Measurements from ENCODE around the gene PDPN.

Gene PDPN

DNA sequence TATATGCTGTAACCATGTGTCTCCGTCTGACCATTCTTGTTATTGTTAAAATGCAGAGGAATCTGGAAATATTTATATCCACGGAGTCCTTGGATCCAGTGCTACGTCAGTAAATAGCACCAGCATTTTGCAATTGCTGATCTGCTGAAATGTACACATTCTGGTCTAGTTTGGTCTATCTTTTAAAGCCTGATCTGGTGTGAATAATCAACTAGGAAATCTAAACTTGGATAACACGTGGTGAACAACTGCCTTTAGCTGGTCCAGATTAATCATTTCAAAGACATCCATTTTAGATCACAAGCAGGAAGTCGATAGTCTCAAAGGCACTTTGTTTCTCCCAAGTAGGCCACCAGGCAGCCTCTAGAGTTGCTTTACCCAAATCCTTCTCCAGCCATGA, 32.6 kb downstream of the PDPN start:
- H3K9me3 ChIP-seq (ENCODE audit: control insufficient read depth in 2 of 2, low read length in 2 of 2), result no peaks in the 10 kb centered on the region
- no peak overlapping the region for H3K4me3 ChIP-seq (ENCODE audit: low read length in 2 of 2)
- peaks cover 3 to 6% of the 10 kb centered on the region in 2 donors for H3K36me3 ChIP-seq (ENCODE audit: control insufficient read depth in 2 of 2, insufficient read depth in 2 of 2, low read length in 2 of 2)
- peaks cover 21% of the 10 kb centered on the region for H3K4me1 ChIP-seq (ENCODE audit: control insufficient read depth, insufficient read depth, low read length)
- no peaks in the 10 kb centered on the region for H3K27me3 ChIP-seq (ENCODE audit: control insufficient read depth in 1 of 2, insufficient read depth in 2 of 2, low read length in 2 of 2)
- H3K27ac ChIP-seq (ENCODE audit: low read length), result peak overlapping the region; percentile 37
- no peak overlapping the region for H3K9ac ChIP-seq (ENCODE audit: low read length in 2 of 2)

DNA sequence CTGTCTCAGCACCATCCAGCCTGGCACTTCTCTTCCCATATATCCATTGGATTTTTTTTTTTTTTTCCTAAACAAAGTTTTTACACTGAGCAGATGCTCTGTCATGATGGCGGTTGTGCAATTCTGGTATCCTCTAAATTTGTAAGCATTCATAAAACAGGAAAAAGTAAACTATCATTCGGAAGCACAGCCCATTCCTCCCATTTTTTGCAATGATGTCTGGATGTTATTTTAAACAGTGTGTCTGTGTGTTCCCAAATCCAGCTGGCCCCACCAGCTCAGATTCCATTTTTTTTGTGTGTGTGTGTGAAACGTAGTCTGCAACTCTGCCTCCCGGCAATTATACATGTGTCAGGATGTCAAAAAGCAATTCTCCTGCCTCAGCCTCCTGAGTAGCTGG, 33.5 kb downstream of the PDPN start:
- Histone ChIP-seq H3K9me3 (ENCODE audit: control insufficient read depth in 2 of 2, low read length in 2 of 2) (no peaks in the 10 kb centered on the region), H3K4me1 (ENCODE audit: control insufficient read depth, insufficient read depth, low read length) (peaks cover 21% of the 10 kb centered on the region), H3K4me3 (ENCODE audit: low read length in 2 of 2) (no peak overlapping the region), H3K36me3 (ENCODE audit: control insufficient read depth in 2 of 2, insufficient read depth in 2 of 2, low read length in 2 of 2) (peaks cover 3 to 6% of the 10 kb centered on the region in 2 donors), H3K9ac (ENCODE audit: low read length in 2 of 2) (no peak overlapping the region), H3K27ac (ENCODE audit: low read length) (peak overlapping the region; percentile 41), H3K27me3 (ENCODE audit: control insufficient read depth in 1 of 2, insufficient read depth in 2 of 2, low read length in 2 of 2) (no peaks in the 10 kb centered on the region)

DNA sequence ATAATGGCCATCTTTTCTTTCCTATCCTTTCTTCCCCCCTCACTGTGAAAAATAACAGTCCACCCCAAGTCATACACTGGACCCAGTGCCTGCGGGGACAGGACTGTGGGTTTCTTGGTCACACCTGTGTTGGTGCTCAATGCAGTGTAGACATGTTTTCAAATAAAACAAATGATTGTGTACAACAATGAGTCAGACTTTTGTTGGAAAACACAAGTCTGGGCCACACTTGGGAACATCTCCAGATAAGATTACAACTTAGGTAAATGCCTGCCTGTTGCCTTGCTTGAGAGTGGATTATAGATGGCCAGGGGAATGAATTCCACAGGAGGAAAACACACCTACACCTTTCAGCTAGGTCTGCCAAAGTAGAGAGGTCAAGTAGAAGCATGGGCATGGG, 34.1 kb downstream of the PDPN start:
- H3K27me3 ChIP-seq (ENCODE audit: control insufficient read depth in 1 of 2, insufficient read depth in 2 of 2, low read length in 2 of 2), result no peaks in the 10 kb centered on the region
- H3K4me3 ChIP-seq (ENCODE audit: low read length in 2 of 2), result no peak overlapping the region
- H3K4me1 ChIP-seq (ENCODE audit: control insufficient read depth, insufficient read depth, low read length), result peaks cover 21% of the 10 kb centered on the region
- H3K27ac ChIP-seq (ENCODE audit: low read length), result peak overlapping the region; percentile 41
- H3K9ac ChIP-seq (ENCODE audit: low read length in 2 of 2), result no peak overlapping the region
- H3K36me3 ChIP-seq (ENCODE audit: control insufficient read depth in 2 of 2, insufficient read depth in 2 of 2, low read length in 2 of 2), result peaks cover 3 to 6% of the 10 kb centered on the region in 2 donors
- H3K9me3 ChIP-seq (ENCODE audit: control insufficient read depth in 2 of 2, low read length in 2 of 2), result no peaks in the 10 kb centered on the region

DNA sequence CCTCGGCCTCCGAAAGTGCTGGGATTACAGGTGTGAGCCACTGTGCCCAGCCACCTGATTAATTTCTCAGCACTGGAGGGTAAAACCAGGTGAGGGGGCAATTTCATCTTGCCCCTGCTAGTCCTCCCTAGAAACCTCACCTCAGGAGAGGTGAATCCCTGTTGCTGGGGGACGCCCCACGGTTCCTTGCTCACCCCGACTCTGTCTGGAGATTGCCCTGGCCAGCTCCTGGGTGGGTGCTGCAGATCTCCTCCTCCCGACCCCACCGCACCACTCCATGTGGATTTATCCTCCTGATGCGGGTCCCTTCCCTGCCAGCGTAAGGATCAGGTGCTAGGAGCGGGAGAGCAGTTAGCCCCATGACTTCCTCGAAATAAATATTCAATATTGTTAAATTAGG, 34.9 kb downstream of the PDPN start:
- Histone ChIP-seq H3K9me3 (ENCODE audit: control insufficient read depth in 2 of 2, low read length in 2 of 2) (no peaks in the 10 kb centered on the region), H3K9ac (ENCODE audit: low read length in 2 of 2) (no peak overlapping the region), H3K36me3 (ENCODE audit: control insufficient read depth in 2 of 2, insufficient read depth in 2 of 2, low read length in 2 of 2) (peaks cover 3 to 6% of the 10 kb centered on the region in 2 donors), H3K4me1 (ENCODE audit: control insufficient read depth, insufficient read depth, low read length) (peaks cover 21% of the 10 kb centered on the region), H3K27ac (ENCODE audit: low read length) (no peak overlapping the region), H3K4me3 (ENCODE audit: low read length in 2 of 2) (no peak overlapping the region), H3K27me3 (ENCODE audit: control insufficient read depth in 1 of 2, insufficient read depth in 2 of 2, low read length in 2 of 2) (no peaks in the 10 kb centered on the region)

DNA sequence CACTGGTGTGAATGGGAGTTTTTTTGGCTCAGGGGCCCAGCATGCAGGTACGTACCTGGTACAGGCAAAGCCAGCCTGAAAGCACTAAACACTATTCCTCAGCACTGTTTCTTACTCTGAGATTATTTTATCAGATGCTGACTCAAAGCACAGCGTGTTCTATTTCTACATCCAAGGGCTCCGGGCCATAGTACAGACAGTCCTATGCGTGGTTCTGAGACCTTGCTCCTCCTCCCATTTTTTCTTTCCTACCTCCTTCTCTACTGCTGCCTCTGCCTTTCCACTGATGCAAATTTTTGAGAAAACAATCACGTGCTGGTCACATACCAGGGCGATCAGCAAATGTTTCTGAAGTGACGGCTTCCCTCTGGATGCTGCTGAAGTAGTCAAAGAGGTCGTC, 36.3 kb downstream of the PDPN start:
- Histone ChIP-seq H3K27ac (ENCODE audit: low read length) (no peak overlapping the region), H3K4me3 (ENCODE audit: low read length in 2 of 2) (no peak overlapping the region), H3K4me1 (ENCODE audit: control insufficient read depth, insufficient read depth, low read length) (peaks cover 21% of the 10 kb centered on the region), H3K9ac (ENCODE audit: low read length in 2 of 2) (no peak overlapping the region), H3K9me3 (ENCODE audit: control insufficient read depth in 2 of 2, low read length in 2 of 2) (no peaks in the 10 kb centered on the region), H3K27me3 (ENCODE audit: control insufficient read depth in 1 of 2, insufficient read depth in 2 of 2, low read length in 2 of 2) (no peaks in the 10 kb centered on the region), H3K36me3 (ENCODE audit: control insufficient read depth in 2 of 2, insufficient read depth in 2 of 2, low read length in 2 of 2) (peaks cover under 1 to 3% of the 10 kb centered on the region in 2 donors)

DNA sequence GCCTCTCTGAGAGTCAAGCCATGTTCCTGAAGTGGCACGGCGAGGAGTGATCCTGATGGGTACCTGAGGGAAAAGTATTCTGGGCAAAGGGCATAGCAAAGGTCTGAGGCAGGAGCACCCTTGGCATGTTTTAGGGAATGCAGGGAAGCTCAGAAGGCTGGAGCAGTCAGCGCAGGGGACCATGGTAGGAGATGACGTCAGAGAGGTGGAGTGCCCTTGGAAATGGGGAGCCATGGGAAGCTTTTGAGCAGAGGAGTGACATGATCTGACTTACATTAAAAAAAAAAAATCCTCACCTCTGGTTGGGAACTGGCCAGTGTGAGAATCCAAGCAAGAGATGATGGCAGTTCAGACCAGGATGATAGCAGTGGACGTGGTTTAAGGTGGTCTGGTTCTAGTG, 37.2 kb downstream of the PDPN start:
- Histone ChIP-seq H3K36me3 (ENCODE audit: control insufficient read depth in 2 of 2, insufficient read depth in 2 of 2, low read length in 2 of 2) (no peaks in the 10 kb centered on the region), H3K9ac (ENCODE audit: low read length in 2 of 2) (no peak overlapping the region), H3K4me1 (ENCODE audit: control insufficient read depth, insufficient read depth, low read length) (peaks cover 21% of the 10 kb centered on the region), H3K27ac (ENCODE audit: low read length) (no peak overlapping the region), H3K9me3 (ENCODE audit: control insufficient read depth in 2 of 2, low read length in 2 of 2) (no peaks in the 10 kb centered on the region), H3K27me3 (ENCODE audit: control insufficient read depth in 1 of 2, insufficient read depth in 2 of 2, low read length in 2 of 2) (no peaks in the 10 kb centered on the region), H3K4me3 (ENCODE audit: low read length in 2 of 2) (no peak overlapping the region)

DNA sequence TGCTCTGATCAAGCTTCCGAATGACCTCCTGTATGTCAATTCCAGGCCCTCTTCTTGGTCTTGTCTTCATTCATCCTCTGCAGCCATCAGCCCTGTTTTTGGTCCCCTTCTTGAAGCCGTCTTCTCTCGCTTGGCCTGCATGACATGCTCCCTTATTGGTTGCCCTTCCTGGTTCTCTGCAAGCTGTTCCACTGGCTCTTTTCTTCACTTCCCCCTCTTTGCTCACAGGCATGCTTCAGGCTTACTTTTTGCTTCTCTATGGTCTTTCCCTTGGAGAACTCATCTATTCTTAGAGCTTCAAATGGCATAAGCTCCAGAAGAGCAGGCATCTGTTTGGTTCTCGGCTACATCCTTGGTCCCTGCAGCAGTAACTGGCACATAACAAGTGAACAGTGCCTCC, 38.8 kb downstream of the PDPN start:
- H3K4me1 ChIP-seq (ENCODE audit: control insufficient read depth, insufficient read depth, low read length), result peaks cover 9% of the 10 kb centered on the region
- H3K9me3 ChIP-seq (ENCODE audit: control insufficient read depth in 2 of 2, low read length in 2 of 2), result no peaks in the 10 kb centered on the region
- no peaks in the 10 kb centered on the region for H3K27me3 ChIP-seq (ENCODE audit: control insufficient read depth in 1 of 2, insufficient read depth in 2 of 2, low read length in 2 of 2)
- H3K9ac ChIP-seq (ENCODE audit: low read length in 2 of 2), result no peak overlapping the region
- H3K4me3 ChIP-seq (ENCODE audit: low read length in 2 of 2), result no peak overlapping the region
- H3K27ac ChIP-seq (ENCODE audit: low read length), result no peak overlapping the region
- H3K36me3 ChIP-seq (ENCODE audit: control insufficient read depth in 2 of 2, insufficient read depth in 2 of 2, low read length in 2 of 2), result no peaks in the 10 kb centered on the region

DNA sequence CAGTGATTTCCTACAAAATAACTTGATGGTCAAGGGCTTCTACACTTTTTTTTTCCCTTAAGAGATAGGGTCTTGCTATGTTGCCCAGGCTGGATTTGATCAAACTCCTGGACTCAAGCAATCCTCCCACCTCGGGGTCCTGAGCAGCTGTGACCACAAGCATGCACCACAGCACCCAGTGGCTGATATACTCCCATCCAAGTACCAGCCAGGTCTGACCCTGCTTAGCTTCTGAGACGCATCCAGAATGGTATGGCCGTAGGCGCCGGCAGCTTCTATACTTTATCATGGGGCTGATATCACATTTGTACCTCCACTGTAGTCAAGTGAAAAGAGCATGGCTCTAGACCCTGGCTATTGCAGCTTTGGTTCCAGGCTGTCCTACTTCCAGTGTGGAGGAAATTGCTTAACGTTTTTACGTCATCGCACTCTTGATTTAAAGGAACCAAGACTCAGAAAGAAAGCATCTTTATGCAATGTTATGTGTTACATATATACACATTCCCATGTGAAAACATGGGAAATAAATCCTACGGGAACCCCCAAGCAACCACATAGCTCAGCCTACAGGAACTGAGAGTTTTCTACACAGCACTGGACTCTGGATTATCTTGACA, 39.5 kb downstream of the PDPN start:
- Histone ChIP-seq H3K9ac (ENCODE audit: low read length in 2 of 2) (no peak overlapping the region), H3K27me3 (ENCODE audit: control insufficient read depth in 1 of 2, insufficient read depth in 2 of 2, low read length in 2 of 2) (no peaks in the 10 kb centered on the region), H3K27ac (ENCODE audit: low read length) (no peak overlapping the region), H3K36me3 (ENCODE audit: control insufficient read depth in 2 of 2, insufficient read depth in 2 of 2, low read length in 2 of 2) (no peaks in the 10 kb centered on the region), H3K4me3 (ENCODE audit: low read length in 2 of 2) (no peak overlapping the region), H3K9me3 (ENCODE audit: control insufficient read depth in 2 of 2, low read length in 2 of 2) (no peaks in the 10 kb centered on the region), H3K4me1 (ENCODE audit: control insufficient read depth, insufficient read depth, low read length) (peaks cover 5% of the 10 kb centered on the region)

DNA sequence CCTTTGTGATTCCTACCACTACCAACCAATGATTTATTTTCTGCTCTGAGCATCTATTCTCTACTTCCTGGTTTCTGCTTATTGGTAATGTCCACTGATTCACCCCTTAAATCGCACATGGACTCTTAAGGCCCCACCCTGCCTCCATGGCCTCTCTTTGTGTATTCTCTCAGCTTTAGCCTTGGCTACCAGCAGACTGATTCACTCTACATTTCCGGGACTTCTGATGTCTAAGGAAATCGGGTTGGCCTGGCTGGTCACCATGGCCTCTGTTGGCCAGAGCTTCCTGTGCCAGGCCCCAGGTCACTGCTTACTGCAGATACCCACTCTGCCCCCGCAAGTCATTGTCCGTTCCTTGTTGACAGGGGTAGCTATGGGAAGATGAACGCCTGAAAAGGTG, 40.9 kb downstream of the PDPN start:
- Histone ChIP-seq H3K36me3 (ENCODE audit: control insufficient read depth in 2 of 2, insufficient read depth in 2 of 2, low read length in 2 of 2) (no peaks in the 10 kb centered on the region), H3K4me3 (ENCODE audit: low read length in 2 of 2) (no peak overlapping the region), H3K27ac (ENCODE audit: low read length) (no peak overlapping the region), H3K4me1 (ENCODE audit: control insufficient read depth, insufficient read depth, low read length) (peaks cover 3% of the 10 kb centered on the region), H3K9me3 (ENCODE audit: control insufficient read depth in 2 of 2, low read length in 2 of 2) (no peaks in the 10 kb centered on the region), H3K27me3 (ENCODE audit: control insufficient read depth in 1 of 2, insufficient read depth in 2 of 2, low read length in 2 of 2) (peaks cover 0 to 2% of the 10 kb centered on the region in 2 donors), H3K9ac (ENCODE audit: low read length in 2 of 2) (no peak overlapping the region)

DNA sequence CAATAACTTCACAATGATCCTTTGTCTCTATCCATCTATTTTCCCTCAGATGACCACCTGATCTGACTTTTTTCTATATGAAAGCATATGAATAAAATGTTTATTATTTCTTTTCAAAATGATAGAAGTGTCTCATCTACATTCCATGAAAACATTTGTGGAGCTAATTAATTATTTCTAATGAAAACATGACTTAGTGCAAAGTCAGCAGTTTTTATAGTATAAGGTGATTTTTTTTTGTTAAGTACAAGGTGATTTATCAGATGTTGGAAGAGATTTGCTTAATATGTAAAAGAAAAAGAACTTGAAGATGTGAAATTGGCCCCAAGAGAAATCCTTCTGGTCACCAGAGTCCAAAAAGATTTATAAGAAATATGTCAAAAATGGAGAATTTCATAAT, 43.5 kb downstream of the PDPN start:
- Histone ChIP-seq H3K4me3 (ENCODE audit: low read length in 2 of 2) (no peak overlapping the region), H3K9ac (ENCODE audit: low read length in 2 of 2) (no peak overlapping the region), H3K27me3 (ENCODE audit: control insufficient read depth in 1 of 2, insufficient read depth in 2 of 2, low read length in 2 of 2) (peaks cover 0 to 2% of the 10 kb centered on the region in 2 donors), H3K4me1 (ENCODE audit: control insufficient read depth, insufficient read depth, low read length) (no peaks in the 10 kb centered on the region), H3K27ac (ENCODE audit: low read length) (no peak overlapping the region), H3K36me3 (ENCODE audit: control insufficient read depth in 2 of 2, insufficient read depth in 2 of 2, low read length in 2 of 2) (no peaks in the 10 kb centered on the region), H3K9me3 (ENCODE audit: control insufficient read depth in 2 of 2, low read length in 2 of 2) (no peaks in the 10 kb centered on the region)

DNA sequence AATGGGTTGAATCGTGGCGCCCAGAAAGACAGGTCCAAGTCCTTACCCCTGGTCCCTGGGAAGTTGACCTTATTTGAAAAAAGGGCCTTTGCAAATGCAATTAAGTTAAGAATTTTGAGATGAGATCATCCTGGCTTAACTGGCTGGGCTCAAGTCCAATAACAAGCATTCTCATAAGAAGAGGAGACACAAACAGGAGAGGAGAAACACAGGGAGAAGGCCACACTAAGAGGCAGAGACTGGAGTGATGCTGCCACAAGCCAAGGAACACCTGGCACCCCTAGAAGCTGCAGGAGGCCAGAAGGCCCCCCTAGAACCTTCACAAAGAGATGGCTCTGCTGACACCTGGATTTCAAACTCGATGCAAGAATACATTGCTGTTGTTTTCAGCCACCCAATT, 44.6 kb downstream of the PDPN start:
- Histone ChIP-seq H3K36me3 (ENCODE audit: control insufficient read depth in 2 of 2, insufficient read depth in 2 of 2, low read length in 2 of 2) (no peaks in the 10 kb centered on the region), H3K4me1 (ENCODE audit: control insufficient read depth, insufficient read depth, low read length) (no peaks in the 10 kb centered on the region), H3K9me3 (ENCODE audit: control insufficient read depth in 2 of 2, low read length in 2 of 2) (no peaks in the 10 kb centered on the region), H3K4me3 (ENCODE audit: low read length in 2 of 2) (no peak overlapping the region), H3K27ac (ENCODE audit: low read length) (no peak overlapping the region), H3K27me3 (ENCODE audit: control insufficient read depth in 1 of 2, insufficient read depth in 2 of 2, low read length in 2 of 2) (peaks cover 0 to 2% of the 10 kb centered on the region in 2 donors), H3K9ac (ENCODE audit: low read length in 2 of 2) (no peak overlapping the region)

All from stomach smooth muscle (tissue), 2 donors.